Esophagus muscularis mucosa (tissue), 4 donors: ENCODE measurements around the gene FMN2. TPM values are rescaled to one million over a fixed set of nuclear protein-coding genes. Genes with fewer than 3 reads are reported as not detected.

ENCODE experiments used
- DNase-seq: peaks from one replicate; pipeline ENCODE4 v3.0.0-alpha.2; 2017; ENCODE audit errors: extremely low spot score
- H3K27ac ChIP-seq, 4 donors: fragments of 200-600 bp; sonication (generic); replicated peaks in 1 of 4; 1 replicate in 3 of 4; 2 replicates in 1 of 4; pipeline ENCODE4 v1.5.1; 2016 to 2019; ENCODE audit warnings: mild to moderate bottlenecking in 1 of 4
- H3K27me3 ChIP-seq, 4 donors: fragments of 200-600 bp; sonication (generic); one replicate each; pipeline versions ENCODE4 v1.5.1 to v1.6.0; 2016 to 2019
- H3K36me3 ChIP-seq, 4 donors: fragments of 200-600 bp; sonication (generic); one replicate each; pipeline ENCODE4 v1.5.1; 2016 to 2019
- H3K4me1 ChIP-seq, 4 donors: fragments of 200-600 bp; sonication (generic); one replicate each; pipeline ENCODE4 v1.5.1; 2016 to 2019
- H3K4me3 ChIP-seq, 4 donors: fragments of 200-600 bp; sonication (generic); 1 replicate in 2 of 4; 2 replicates in 2 of 4; pipeline ENCODE4 v1.5.1; 2016 to 2019; ENCODE audit warnings: mild to moderate bottlenecking in 4 of 4, moderate library complexity in 1 of 4
- H3K9me3 ChIP-seq, 4 donors: fragments of 200-600 bp; sonication (generic); 1 replicate in 3 of 4; 2 replicates in 1 of 4; pipeline ENCODE4 v1.5.1; 2016 to 2019
- POLR2A ChIP-seq: fragments of 450-650 bp; IDR thresholded peaks from one replicate; pipeline ENCODE4 v1.6.1; 2017; ENCODE audit warnings: antibody characterized with exemption, moderate library complexity, mild to moderate bottlenecking, low read depth
- POLR2AphosphoS5 ChIP-seq, 2 donors: sonication (generic); formaldehyde crosslinking; IDR thresholded peaks; one replicate each; pipeline ENCODE4 v1.6.1; 2017; ENCODE audit warnings: antibody characterized with exemption in 2 of 2
- WGBS: methylation state at CpG from one replicate; pipeline ENCODE4 v1.1.5; 2018; 5-methylcytosine and 5-hydroxymethylcytosine counted together
- intact Hi-C: fragments of 100-400 bp; cut with DNase I; formaldehyde crosslinking; loops from one replicate; pipeline ENCODE4 v1.15.1; 2023
- small RNA-seq, 3 donors: library from RNA; depleted of rRNA; stranded (forward); fragments of <200 nt; gene quantifications; one replicate each; pipeline ENCODE3, GENCODE V24; 2016
- total RNA-seq, 4 donors: library from RNA; depleted of rRNA; stranded (reverse); fragments of >200 nt; gene quantifications; one replicate each; pipeline versions ENCODE4 v1.1.0 to v1.2.1, GENCODE V29; 2016

Gene FMN2
- total RNA-seq, 4 donors from 2014 or later: 0.32 to 2.5 (median 1.4) TPM

- no peak for DNase-seq
- WGBS: 54% methylated on average over 4 of the region's 4 CpGs
- Histone ChIP-seq H3K4me3 (no peak overlapping the region), H3K27me3 (no peaks in the 10 kb centered on the region), H3K9me3 (no peaks in the 10 kb centered on the region), H3K4me1 (peaks cover 0 to 4% (median 0%) of the 10 kb centered on the region in 4 donors), H3K27ac (no peak overlapping the region), H3K36me3 (no peaks in the 10 kb centered on the region)
- no peak for TF ChIP-seq POLR2AphosphoS5 (IDR thresholded peaks at IDR 0.05)
- TF ChIP-seq POLR2A: no peak
- intact Hi-C loops: no loop called here
Measured at GRCh38 chr1:240524356-240525069, 432.8 kb downstream of the FMN2 start.

Small RNA genes within 50 kb of the gene (small RNA-seq; reads per million reads assigned to genes)
- gene RF00019: 0 reads per million in 3 donors
